Muscle of back (tissue), 11 donors: ENCODE measurements around the gene CFAP92. TPM values are rescaled to one million over a fixed set of nuclear protein-coding genes. Genes with fewer than 3 reads are reported as not detected.

ENCODE experiments used
- DNase-seq, 3 donors: peaks; one replicate each; pipeline versions ENCODE4 v3.0.0 to v3.0.0-alpha.2; 2013
- polyA plus RNA-seq, 10 donors: library from polyadenylated mRNA; unstranded; fragments of 120-200 nt; gene quantifications; one replicate each; pipeline ENCODE4 v1.2.1, GENCODE V29; 2013; ENCODE audit not compliant: insufficient read length in 10 of 10

Gene CFAP92
- polyA plus RNA-seq, 10 donors = 0.42 to 1.5 (median 0.85) TPM

GRCh38 chr3:129025691-129026435 is 32.0 kb upstream of the CFAP92 start:
- peak in 1 of 3 donors; percentile 59 for DNase-seq

- no peak for DNase-seq
These were observed 31.2 kb upstream of the CFAP92 start for GRCh38 chr3:129025108-129025507.

- DNase-seq = no peak
These were observed 30.0 kb upstream of the CFAP92 start for GRCh38 chr3:129023909-129024308.

GRCh38 chr3:129023008-129023358 is 29.1 kb upstream of the CFAP92 start:
- no peak for DNase-seq

- DNase-seq = peak; percentile 31 to 86 (median 74)
These were observed 28.5 kb upstream of the CFAP92 start for GRCh38 chr3:129022114-129023007.

- no peak for DNase-seq
These were observed 27.3 kb upstream of the CFAP92 start for GRCh38 chr3:129021140-129021551.

- DNase-seq = no peak
These were observed 26.8 kb upstream of the CFAP92 start for GRCh38 chr3:129020691-129021090.

- no peak for DNase-seq
These were observed 25.4 kb upstream of the CFAP92 start for GRCh38 chr3:129019266-129019665.

GRCh38 chr3:129018751-129019150 is 24.9 kb upstream of the CFAP92 start:
- no peak for DNase-seq

- DNase-seq = no peak
These were observed 24.4 kb upstream of the CFAP92 start for GRCh38 chr3:129018271-129018670.

GRCh38 chr3:129017484-129017899 is 23.6 kb upstream of the CFAP92 start:
- DNase-seq = no peak

GRCh38 chr3:129016720-129017483 is 23.0 kb upstream of the CFAP92 start:
- no peak for DNase-seq

- DNase-seq = no peak
These were observed 22.5 kb upstream of the CFAP92 start for GRCh38 chr3:129016356-129016719.

- no peak for DNase-seq
These were observed 21.7 kb upstream of the CFAP92 start for GRCh38 chr3:129015388-129016105.

- DNase-seq = no peak
These were observed 21.0 kb upstream of the CFAP92 start for GRCh38 chr3:129014793-129015345.

GRCh38 chr3:129014148-129014547 is 20.3 kb upstream of the CFAP92 start:
- DNase-seq = no peak

- no peak for DNase-seq
These were observed 19.6 kb upstream of the CFAP92 start for GRCh38 chr3:129013491-129013891.

GRCh38 chr3:129010310-129010956 is 16.6 kb upstream of the CFAP92 start:
- no peak for DNase-seq

- DNase-seq = no peak
These were observed 15.4 kb upstream of the CFAP92 start for GRCh38 chr3:129009266-129009665.

GRCh38 chr3:129007792-129008191 is 13.9 kb upstream of the CFAP92 start:
- DNase-seq = no peak

- no peak for DNase-seq
These were observed 13.0 kb upstream of the CFAP92 start for GRCh38 chr3:129006864-129007263.
